Mesendoderm (in vitro differentiated cells): ENCODE measurements around the gene THOC3.
"Not testable (repeated sequence)": the region's sequence is repeated elsewhere in the genome, so short reads cannot be mapped to it uniquely, and the experiment has no call there.

Source experiments
- DNase-seq: peaks from one replicate; pipeline ENCODE4 v3.0.0; 2013
- H2AK5ac ChIP-seq: 2 replicates; pipeline ENCODE4 v1.6.1; 2013; ENCODE audit warnings: low read length, inconsistent platforms
- H2BK120ac ChIP-seq: 2 replicates; pipeline ENCODE4 v1.6.1; 2013; ENCODE audit warnings: low read depth, mild to moderate bottlenecking, low read length, moderate library complexity, mixed read lengths
- H2BK15ac ChIP-seq: replicated peaks from 2 replicates; pipeline ENCODE4 v1.6.1; 2013; ENCODE audit warnings: low read depth, mild to moderate bottlenecking, moderate library complexity
- H2BK5ac ChIP-seq: 2 replicates; pipeline ENCODE4 v1.6.1; 2013; ENCODE audit warnings: low read length, inconsistent platforms
- H3K18ac ChIP-seq: 2 replicates; pipeline ENCODE4 v1.6.1; 2013; ENCODE audit warnings: mild to moderate bottlenecking, low read length, mixed read lengths
- H3K23ac ChIP-seq: one replicate; pipeline ENCODE4 v1.6.1; 2013; ENCODE audit warnings: low read length
- H3K27ac ChIP-seq: 2 replicates; pipeline ENCODE4 v1.5.1; 2013; ENCODE audit warnings: low read depth, mild to moderate bottlenecking, inconsistent platforms, low read length, moderate library complexity
- H3K27me3 ChIP-seq: 2 replicates; pipeline ENCODE4 v1.6.1; 2013; ENCODE audit warnings: low read length, control low read depth, mild to moderate bottlenecking, inconsistent platforms; ENCODE audit not compliant: insufficient read depth, poor library complexity
- H3K36me3 ChIP-seq: 2 replicates; pipeline ENCODE4 v1.6.1; 2013; ENCODE audit warnings: low read length, inconsistent platforms; ENCODE audit not compliant: control insufficient read depth, insufficient read depth
- H3K4ac ChIP-seq: one replicate; pipeline ENCODE4 v1.6.1; 2013; ENCODE audit warnings: low read depth, mild to moderate bottlenecking, low read length, moderate library complexity
- H3K4me1 ChIP-seq: 2 replicates; pipeline ENCODE4 v1.6.1; 2013; ENCODE audit warnings: low read depth, low read length, inconsistent platforms; ENCODE audit not compliant: control insufficient read depth
- H3K4me2 ChIP-seq: 2 replicates; pipeline ENCODE4 v1.6.1; 2013; ENCODE audit warnings: low read length
- H3K4me3 ChIP-seq: 2 replicates; pipeline ENCODE4 v1.5.1; 2013; ENCODE audit warnings: mild to moderate bottlenecking, low read length
- H3K56ac ChIP-seq: one replicate; pipeline ENCODE4 v1.6.1; 2013; ENCODE audit warnings: low read length
- H3K79me1 ChIP-seq: 2 replicates; pipeline ENCODE4 v1.6.1; 2013; ENCODE audit warnings: low read length, inconsistent platforms
- H3K79me2 ChIP-seq: 2 replicates; pipeline ENCODE4 v1.6.1; 2013; ENCODE audit warnings: mild to moderate bottlenecking, low read length; ENCODE audit not compliant: control insufficient read depth, insufficient read depth
- H3K9ac ChIP-seq: 2 replicates; pipeline ENCODE4 v1.6.1; 2013; ENCODE audit warnings: low read length, inconsistent platforms
- H4K5ac ChIP-seq: one replicate; pipeline ENCODE4 v1.6.1; 2013; ENCODE audit warnings: low read length
- H4K8ac ChIP-seq: one replicate; pipeline ENCODE4 v1.6.1; 2013; ENCODE audit warnings: low read depth, mild to moderate bottlenecking, control low read depth, low read length, moderate library complexity
- WGBS: extraction: QIAGEN DNeasy Blood & Tissue Kit; methylation state at CpG from one replicate; pipeline ENCODE4 v1.1.7; 2013; ENCODE audit warnings: low lambda C conversion rate, missing lambda C conversion rate; ENCODE audit not compliant: insufficient coverage; ENCODE audit errors: extremely low coverage; 5-methylcytosine and 5-hydroxymethylcytosine counted together

The THOC3 gene

GRCh38 chr5:175952810-175953209 lies 15.3 kb downstream of the THOC3 start:
- H2BK15ac ChIP-seq, H3K23ac ChIP-seq, H4K8ac ChIP-seq, H3K27me3 ChIP-seq, H3K18ac ChIP-seq, H3K27ac ChIP-seq, DNase-seq, H3K4me3 ChIP-seq, H3K4me1 ChIP-seq, H3K4me2 ChIP-seq, H3K79me1 ChIP-seq, H2BK120ac ChIP-seq, H2BK5ac ChIP-seq, H3K56ac ChIP-seq, H3K4ac ChIP-seq, H3K36me3 ChIP-seq, H3K79me2 ChIP-seq, H2AK5ac ChIP-seq, H3K9ac ChIP-seq, H4K5ac ChIP-seq: not testable (repeated sequence)
- WGBS = no CpG with 5 or more reads among the region's 8 CpGs

DNA sequence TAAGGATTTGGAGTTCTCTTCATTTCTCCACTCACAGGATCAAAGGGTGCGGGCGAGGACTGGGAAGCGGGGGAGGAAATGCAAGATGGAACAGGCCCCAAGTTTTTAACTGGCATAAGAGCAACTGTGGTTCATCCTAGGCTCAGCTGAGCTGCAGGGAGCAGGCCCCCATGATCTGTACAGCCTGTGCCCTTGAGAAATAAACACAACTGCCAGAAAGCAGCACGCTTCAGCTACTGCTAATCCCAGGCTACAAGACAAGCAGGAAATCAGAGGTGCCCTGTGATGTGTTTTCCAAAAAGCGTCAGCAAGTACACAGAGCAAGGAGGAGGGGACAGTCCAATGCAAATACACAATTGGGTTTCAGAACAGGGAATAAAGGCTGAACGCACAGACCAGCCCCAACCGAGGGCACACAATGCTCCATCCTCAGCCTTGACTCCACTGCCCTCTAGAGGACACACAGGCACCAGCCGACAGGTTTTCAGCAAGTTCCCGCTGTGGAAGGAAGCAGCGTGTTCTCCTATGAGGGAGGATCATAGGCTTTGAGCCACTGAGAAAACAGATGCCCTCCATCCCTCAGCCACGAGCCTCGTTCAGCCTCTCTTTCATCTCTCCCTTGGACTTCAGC lies 16.7 kb downstream of the THOC3 start:
- H2BK15ac ChIP-seq, H3K27ac ChIP-seq, H3K9ac ChIP-seq, H4K8ac ChIP-seq, H3K23ac ChIP-seq, H3K79me2 ChIP-seq, H3K4ac ChIP-seq, H2BK120ac ChIP-seq, H3K56ac ChIP-seq, H3K4me3 ChIP-seq, H3K18ac ChIP-seq, DNase-seq, H3K36me3 ChIP-seq, H3K4me1 ChIP-seq, H4K5ac ChIP-seq, H3K27me3 ChIP-seq, H2AK5ac ChIP-seq, H3K4me2 ChIP-seq, H2BK5ac ChIP-seq, H3K79me1 ChIP-seq: not testable (repeated sequence)
- WGBS = no CpG with 5 or more reads among the region's 12 CpGs

DNA sequence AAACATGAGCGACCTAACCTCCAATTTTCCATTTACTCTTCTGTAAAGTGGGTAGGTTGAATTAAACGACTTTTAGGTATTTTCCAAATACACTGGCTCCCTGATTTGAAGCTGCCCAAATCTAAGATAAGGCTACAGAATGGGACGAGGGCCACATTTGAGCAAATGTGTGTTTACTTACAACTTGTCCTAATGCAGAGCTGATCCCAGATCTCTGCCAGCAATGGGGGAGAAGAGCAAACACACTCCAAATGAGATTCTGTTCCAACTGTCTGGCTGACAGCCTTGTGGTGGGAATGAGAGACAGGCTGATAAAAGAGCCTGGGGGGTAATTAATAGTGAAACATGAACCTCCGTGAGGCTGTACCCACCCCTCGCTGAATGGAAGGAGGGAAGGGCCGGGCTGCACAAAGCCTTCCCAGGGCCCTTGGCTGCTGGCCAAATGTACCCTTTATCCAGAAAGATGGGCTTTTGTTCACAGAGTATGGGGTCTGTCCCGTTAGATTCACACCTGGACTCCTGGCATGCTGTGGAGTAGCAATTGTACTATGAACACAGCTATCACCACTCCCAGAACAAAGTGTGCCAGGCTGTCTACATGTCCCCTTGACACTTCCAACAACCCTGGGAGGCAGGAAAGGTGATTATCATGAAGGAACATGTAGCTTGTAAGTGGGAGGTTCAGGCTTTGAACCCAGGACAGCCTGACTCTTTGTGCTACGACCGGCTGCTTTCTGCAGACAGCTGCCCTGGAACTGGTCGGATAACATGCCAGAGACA lies 19.6 kb downstream of the THOC3 start:
- H3K27ac ChIP-seq, H3K23ac ChIP-seq, H3K4me3 ChIP-seq, H3K4me2 ChIP-seq, H3K27me3 ChIP-seq, H4K8ac ChIP-seq, H2BK120ac ChIP-seq, DNase-seq, H2BK5ac ChIP-seq, H3K18ac ChIP-seq, H2BK15ac ChIP-seq, H4K5ac ChIP-seq, H3K4me1 ChIP-seq, H3K9ac ChIP-seq, H3K4ac ChIP-seq, H3K36me3 ChIP-seq, H2AK5ac ChIP-seq, H3K79me2 ChIP-seq, H3K56ac ChIP-seq, H3K79me1 ChIP-seq: not testable (repeated sequence)
- no CpG with 5 or more reads among the region's 10 CpGs for WGBS

DNA sequence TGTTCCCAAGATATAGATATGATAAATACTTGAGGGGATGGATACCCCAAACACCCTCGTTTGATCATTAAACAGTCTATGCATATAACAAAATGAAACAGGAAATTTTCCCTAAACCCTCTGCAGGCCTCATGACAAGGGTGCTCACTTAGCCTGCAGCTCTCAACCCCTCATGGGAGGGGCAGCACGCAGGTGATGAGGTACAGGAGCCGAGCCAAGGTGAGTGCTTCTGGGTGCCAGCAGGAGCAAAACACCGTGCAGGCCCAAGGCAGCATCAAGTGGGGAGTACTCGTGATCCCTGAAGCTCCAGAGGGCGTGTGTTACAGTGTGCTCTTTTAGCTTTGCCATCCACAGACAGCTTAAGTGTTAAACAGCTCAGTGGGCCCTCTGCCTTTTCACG lies 24.9 kb downstream of the THOC3 start:
- not testable (repeated sequence) for H2BK15ac ChIP-seq, H3K4me2 ChIP-seq, H3K4me3 ChIP-seq, H3K79me1 ChIP-seq, H3K56ac ChIP-seq, H2BK5ac ChIP-seq, H3K36me3 ChIP-seq, H3K27me3 ChIP-seq, H4K8ac ChIP-seq, DNase-seq, H3K4ac ChIP-seq, H3K9ac ChIP-seq, H3K27ac ChIP-seq, H2AK5ac ChIP-seq, H4K5ac ChIP-seq, H3K4me1 ChIP-seq, H3K18ac ChIP-seq, H2BK120ac ChIP-seq, H3K23ac ChIP-seq, H3K79me2 ChIP-seq
- no CpG with 5 or more reads among the region's 7 CpGs for WGBS

GRCh38 chr5:175940632-175941031 lies 27.5 kb downstream of the THOC3 start:
- not testable (repeated sequence) for H3K23ac ChIP-seq, H3K27me3 ChIP-seq, H3K4me2 ChIP-seq, H3K4me1 ChIP-seq, H4K8ac ChIP-seq, H3K27ac ChIP-seq, H2BK15ac ChIP-seq, H3K18ac ChIP-seq, H2BK5ac ChIP-seq, DNase-seq, H3K4me3 ChIP-seq, H3K9ac ChIP-seq, H3K4ac ChIP-seq, H3K79me2 ChIP-seq, H2BK120ac ChIP-seq, H3K56ac ChIP-seq, H4K5ac ChIP-seq, H3K36me3 ChIP-seq, H2AK5ac ChIP-seq, H3K79me1 ChIP-seq
- WGBS = no CpG with 5 or more reads among the region's 2 CpGs
